IPS-NIHi7 (cell line): Measurements from ENCODE around the gene BORCS8.

Source experiments
- DNase-seq: peaks from one replicate; pipeline ENCODE4 v3.0.0; 2012; ENCODE audit warnings: mixed read lengths; ENCODE audit errors: extremely low spot score

The BORCS8 gene

DNA sequence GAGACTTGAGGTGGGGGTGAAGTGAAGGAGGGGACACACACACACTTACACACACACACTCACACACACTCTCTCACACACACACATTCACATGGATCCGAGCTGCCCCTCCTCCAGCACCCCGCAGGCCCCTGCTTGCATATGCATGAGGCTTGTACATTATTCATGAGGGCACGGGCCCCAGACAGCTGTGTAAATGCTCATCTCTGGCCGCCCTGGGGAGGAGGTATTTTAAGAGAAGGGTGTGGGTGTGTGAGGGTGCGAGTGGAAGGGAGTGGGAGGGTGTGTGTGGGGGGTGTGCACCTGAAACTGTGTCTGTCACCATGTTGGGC is 22.2 kb upstream of the BORCS8 start:
- DNase-seq, result no peak

DNA sequence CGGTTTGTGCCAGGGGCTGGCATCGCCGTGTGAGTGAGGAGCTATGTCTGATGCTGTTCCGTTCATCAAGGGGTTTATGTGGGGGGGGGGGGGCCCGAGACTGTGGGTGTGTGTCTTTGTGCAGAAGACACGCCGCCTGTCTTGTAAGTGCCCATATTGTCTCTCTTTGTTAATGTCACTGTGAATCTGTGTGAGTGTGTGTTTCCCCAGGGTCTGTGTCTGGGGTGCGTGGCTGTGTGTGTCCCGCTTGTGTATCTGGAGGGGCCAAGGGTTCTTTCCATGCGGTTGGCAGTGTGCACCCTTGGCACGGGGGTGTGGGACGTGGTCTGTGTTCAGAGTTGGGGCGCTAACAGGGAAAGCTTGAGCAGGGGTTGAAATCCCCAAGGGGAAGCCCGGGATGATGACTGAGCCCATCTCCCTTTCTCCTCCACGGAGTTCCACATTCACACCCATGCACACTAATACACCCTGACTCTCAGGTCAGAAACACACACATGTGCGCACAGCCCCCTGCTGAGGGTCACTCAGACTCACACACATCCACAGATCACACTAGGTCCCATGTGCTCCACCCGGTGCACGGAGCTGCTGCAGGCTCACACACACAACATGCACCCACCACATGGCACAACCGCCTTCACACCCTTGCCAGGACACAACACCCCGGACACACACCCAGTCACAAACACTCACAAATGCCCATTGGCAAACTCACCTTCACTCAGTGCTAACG is 21.6 kb upstream of the BORCS8 start:
- DNase-seq, result no peak

GRCh38 chr19:19212916-19213315 is 21.0 kb upstream of the BORCS8 start:
- no peak for DNase-seq

- peak; percentile 81 for DNase-seq
Observed at GRCh38 chr19:19211499-19212420, 19.8 kb upstream of the BORCS8 start, which contains the start of gene NCAN. Gene NCAN, plus strand, starts transcription at chr19:19211958. Its CDS starts 4,996 bp downstream, at chr19:19216954.

GRCh38 chr19:19209372-19209771 is 17.4 kb upstream of the BORCS8 start:
- DNase-seq, result no peak

- no peak for DNase-seq
Observed at GRCh38 chr19:19207637-19208572, 16.0 kb upstream of the BORCS8 start.

GRCh38 chr19:19206938-19207337 is 15.0 kb upstream of the BORCS8 start:
- no peak for DNase-seq

GRCh38 chr19:19205416-19206410 is 13.8 kb upstream of the BORCS8 start:
- no peak for DNase-seq

DNA sequence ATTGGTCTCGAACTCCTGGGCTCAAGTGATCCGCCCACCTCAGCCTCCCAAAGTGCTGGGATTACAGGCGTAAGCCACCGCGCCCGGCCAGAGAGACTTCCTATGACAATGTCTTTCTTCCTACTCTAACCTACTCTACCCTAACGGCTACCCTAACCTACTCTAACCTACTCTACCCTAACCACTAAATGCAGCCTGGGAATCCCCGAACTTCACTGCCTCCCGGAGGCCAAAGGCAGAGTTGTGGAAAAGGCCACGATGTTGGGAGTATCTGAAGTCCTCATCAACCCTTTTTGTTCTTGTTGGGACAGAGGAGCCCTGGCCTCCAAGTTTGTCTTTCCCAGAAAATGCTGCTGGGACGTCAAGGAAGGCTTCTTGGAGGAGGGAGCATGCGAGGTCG is 12.2 kb upstream of the BORCS8 start:
- DNase-seq, result peak; percentile 39

- peak; percentile 97 for DNase-seq
Observed at GRCh38 chr19:19203012-19203856, 11.3 kb upstream of the BORCS8 start, which contains the start of gene NR2C2AP. Gene NR2C2AP, minus strand, starts transcription at chr19:19203414. Its CDS starts 354 bp downstream, at chr19:19203060.

GRCh38 chr19:19202707-19203011 is 10.7 kb upstream of the BORCS8 start:
- no peak for DNase-seq

DNA sequence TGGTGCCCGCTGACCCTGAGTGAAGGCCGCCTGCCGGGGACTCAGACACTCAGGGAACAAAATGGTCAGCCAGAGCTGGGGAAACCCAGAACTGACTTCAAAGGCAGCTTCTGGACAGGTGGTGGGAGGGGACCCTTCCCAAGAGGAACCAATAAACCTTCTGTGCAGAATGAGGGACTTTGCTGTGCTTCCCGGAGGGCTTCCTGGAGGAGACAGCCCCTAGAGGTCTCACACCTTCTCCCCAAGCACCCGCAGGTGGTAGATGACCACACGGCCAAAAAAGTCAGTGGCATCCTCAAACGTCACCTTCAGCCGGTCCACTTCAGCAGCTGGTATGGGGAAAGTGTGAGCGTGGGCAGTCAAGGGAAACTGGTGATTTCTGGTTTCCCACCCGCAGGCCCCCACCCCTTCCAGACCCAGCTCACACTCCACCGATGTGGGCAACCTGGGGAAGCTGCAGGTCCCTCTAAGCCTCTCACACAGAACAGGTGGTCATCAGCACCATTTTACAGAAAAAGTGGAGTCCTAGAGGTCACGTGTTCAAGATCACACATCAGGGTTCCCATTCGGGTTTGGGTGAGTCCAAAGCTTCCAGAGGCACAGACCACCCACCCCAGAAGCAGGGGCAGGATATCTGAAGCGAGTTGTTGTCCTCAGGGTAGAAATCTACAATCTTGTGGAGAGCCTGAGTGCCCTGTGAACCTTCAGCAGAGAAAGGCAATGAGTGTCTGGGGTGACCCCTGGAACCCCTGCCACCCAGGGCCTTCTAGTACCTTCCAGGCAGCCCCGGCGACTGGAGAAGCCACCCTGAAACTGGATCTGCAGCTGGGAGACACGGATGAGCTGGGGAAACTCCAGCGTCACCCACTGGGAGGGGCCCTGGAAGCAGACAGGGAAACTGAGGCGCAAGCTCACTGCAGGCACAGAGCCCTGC is 10.0 kb upstream of the BORCS8 start:
- DNase-seq, result no peak

DNA sequence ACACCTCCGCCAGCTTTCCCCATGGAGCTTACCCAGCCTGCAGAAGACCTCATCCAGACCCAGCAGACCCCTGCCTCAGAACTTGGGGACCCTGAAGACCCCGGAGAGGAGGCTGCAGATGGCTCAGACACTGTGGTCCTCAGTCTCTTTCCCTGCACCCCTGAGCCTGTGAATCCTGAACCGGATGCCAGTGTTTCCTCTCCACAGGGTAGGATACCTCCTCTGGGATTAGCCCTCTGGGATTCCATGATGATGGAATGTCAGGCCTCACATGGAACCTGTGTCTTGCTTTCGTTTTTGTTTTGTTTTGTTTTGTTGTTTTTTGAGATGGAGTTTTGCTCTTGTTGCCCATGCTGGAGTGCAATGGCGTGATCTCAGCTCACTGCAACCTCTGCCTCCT is 2.0 kb upstream of the BORCS8 start:
- no peak for DNase-seq

DNA sequence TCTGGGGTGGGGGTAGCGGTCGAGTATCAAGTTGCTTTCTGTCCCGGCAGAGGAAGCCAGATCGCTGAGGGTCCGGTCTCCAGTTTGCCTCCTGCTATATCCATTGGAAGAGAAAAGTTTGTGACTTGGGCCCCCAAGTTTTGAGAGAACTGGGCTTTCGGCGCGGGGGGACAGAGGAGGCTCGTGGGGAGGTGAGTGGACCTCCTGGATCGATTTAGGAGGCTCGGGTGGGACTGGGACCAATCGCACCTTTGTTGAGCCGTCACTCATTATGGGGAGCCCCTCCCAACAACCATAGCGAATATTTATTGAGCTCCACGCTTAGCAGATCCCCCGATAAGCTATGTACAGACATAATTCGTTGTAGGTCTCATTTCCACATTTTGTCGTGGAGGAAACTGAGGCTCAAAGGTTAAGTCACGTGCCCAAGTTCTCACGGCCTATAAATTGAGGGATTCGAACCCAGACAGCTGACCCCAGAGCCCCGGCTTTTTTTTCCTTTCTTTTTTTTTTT is 1.0 kb upstream of the BORCS8 start:
- no peak for DNase-seq

GRCh38 chr19:19191768-19192077 is 229 bp downstream of the BORCS8 start:
- DNase-seq, result no peak

- no peak for DNase-seq
Observed at GRCh38 chr19:19186742-19187141, 5.2 kb downstream of the BORCS8 start.

DNA sequence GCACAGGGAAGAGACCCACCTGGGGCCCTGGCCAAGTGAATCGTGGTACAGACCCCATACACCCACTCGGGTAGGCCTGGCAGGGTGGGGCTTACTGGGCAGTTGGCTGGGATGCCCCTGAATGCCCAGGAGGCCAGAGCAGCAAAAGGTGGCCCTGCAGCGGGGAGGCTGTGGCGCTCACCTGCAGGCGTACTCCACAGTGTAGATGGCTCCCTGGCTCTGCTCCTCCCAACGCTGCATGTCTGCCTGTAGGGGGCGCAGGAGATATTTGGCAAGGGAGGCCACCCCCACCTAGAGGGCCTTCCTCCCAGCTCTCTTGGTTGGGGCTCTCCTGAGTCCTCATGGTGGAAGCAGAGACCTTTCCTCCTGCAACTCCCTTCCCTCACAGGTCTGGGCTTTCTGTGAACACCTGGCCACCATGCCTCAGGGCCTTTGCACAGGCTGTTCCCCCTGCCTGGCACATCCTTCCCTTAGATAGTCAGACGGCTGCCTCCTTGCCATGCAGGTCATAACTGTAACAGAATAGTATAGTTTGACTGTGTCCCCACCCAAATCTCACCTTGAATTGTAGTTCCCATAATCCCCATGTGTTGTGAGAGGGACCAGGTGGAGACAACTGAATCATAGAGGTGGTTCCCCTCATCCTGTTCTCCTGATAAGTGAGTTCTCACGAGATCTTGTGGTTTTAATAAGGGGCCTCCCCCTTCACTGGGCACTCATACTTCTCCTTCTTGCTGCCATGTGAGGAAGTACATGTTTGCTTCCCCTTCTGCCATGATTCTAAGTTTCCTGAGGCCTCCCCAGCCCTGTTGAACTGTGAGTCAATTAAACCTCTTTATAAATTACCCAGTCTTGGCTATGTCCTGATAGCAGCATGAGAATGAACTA is 5.9 kb downstream of the BORCS8 start:
- DNase-seq, result peak; percentile 86
